ENCODE results near the gene RNASEH2B.

DNA sequence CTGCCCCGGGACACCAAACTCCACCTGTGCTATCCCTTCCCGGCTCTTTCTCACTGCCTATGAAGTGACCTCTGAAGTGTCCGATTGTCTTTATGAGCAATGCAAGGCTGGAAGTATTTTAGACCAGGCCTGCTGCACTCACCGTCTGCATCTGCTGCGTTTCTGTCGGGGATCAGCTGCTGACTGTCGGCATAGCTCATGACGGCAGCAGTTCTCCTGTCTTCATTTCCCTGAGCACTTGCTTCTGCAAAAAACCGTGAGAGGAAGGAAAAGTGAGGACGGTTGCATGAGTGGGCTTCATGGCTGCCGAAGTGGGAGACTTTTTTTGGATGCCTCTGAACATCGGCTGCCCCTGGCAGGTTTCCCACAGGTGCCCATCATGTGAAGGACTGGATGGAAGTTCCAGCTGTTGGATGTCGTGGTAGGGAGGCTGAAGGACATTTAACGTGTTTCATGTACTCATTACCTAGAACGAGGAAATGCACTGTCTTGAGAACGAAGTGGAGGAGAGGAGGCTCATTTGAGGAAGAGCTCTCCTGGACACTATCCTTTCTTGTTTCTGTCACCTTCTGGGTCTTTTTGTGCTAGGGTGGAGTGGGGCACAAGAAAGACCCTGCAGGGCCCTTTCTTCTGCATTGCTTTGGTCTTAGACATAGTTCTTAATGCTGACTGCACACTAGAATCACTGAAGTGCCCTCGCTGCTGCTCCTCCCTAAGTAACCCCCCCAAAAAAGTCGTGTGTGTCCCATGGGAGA lies 94.7 kb downstream of the RNASEH2B start:
- TF ChIP-seq, protein P1, sequence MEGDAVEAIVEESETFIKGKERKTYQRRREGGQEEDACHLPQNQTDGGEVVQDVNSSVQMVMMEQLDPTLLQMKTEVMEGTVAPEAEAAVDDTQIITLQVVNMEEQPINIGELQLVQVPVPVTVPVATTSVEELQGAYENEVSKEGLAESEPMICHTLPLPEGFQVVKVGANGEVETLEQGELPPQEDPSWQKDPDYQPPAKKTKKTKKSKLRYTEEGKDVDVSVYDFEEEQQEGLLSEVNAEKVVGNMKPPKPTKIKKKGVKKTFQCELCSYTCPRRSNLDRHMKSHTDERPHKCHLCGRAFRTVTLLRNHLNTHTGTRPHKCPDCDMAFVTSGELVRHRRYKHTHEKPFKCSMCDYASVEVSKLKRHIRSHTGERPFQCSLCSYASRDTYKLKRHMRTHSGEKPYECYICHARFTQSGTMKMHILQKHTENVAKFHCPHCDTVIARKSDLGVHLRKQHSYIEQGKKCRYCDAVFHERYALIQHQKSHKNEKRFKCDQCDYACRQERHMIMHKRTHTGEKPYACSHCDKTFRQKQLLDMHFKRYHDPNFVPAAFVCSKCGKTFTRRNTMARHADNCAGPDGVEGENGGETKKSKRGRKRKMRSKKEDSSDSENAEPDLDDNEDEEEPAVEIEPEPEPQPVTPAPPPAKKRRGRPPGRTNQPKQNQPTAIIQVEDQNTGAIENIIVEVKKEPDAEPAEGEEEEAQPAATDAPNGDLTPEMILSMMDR (conservative IDR thresholded peaks at IDR 0.05; ENCODE audit: low read depth in 2 of 2): no peak
- TF ChIP-seq ZNF331 (CRISPR knock-in tag; IDR thresholded peaks at IDR 0.05; ENCODE audit: low read depth) (no peak), EZH2 (IDR thresholded peaks at IDR 0.05; ENCODE audit: low read depth, unreplicated experiment) (no peak), ZNF114 (CRISPR knock-in tag; IDR thresholded peaks at IDR 0.05) (no peak), POLR2AphosphoS5 (IDR thresholded peaks at IDR 0.05; ENCODE audit: low read depth) (no peak), JUNB (IDR thresholded peaks at IDR 0.05; ENCODE audit: unreplicated experiment) (no peak), EZH2phosphoT487 (IDR thresholded peaks at IDR 0.05; ENCODE audit: unreplicated experiment) (no peak), CREB1 (CRISPR knock-in tag; IDR thresholded peaks at IDR 0.05; ENCODE audit: low read depth) (no peak), NANOG (IDR thresholded peaks at IDR 0.05; ENCODE audit: borderline replicate concordance) (no peak)
- TF ChIP-seq, protein P2, sequence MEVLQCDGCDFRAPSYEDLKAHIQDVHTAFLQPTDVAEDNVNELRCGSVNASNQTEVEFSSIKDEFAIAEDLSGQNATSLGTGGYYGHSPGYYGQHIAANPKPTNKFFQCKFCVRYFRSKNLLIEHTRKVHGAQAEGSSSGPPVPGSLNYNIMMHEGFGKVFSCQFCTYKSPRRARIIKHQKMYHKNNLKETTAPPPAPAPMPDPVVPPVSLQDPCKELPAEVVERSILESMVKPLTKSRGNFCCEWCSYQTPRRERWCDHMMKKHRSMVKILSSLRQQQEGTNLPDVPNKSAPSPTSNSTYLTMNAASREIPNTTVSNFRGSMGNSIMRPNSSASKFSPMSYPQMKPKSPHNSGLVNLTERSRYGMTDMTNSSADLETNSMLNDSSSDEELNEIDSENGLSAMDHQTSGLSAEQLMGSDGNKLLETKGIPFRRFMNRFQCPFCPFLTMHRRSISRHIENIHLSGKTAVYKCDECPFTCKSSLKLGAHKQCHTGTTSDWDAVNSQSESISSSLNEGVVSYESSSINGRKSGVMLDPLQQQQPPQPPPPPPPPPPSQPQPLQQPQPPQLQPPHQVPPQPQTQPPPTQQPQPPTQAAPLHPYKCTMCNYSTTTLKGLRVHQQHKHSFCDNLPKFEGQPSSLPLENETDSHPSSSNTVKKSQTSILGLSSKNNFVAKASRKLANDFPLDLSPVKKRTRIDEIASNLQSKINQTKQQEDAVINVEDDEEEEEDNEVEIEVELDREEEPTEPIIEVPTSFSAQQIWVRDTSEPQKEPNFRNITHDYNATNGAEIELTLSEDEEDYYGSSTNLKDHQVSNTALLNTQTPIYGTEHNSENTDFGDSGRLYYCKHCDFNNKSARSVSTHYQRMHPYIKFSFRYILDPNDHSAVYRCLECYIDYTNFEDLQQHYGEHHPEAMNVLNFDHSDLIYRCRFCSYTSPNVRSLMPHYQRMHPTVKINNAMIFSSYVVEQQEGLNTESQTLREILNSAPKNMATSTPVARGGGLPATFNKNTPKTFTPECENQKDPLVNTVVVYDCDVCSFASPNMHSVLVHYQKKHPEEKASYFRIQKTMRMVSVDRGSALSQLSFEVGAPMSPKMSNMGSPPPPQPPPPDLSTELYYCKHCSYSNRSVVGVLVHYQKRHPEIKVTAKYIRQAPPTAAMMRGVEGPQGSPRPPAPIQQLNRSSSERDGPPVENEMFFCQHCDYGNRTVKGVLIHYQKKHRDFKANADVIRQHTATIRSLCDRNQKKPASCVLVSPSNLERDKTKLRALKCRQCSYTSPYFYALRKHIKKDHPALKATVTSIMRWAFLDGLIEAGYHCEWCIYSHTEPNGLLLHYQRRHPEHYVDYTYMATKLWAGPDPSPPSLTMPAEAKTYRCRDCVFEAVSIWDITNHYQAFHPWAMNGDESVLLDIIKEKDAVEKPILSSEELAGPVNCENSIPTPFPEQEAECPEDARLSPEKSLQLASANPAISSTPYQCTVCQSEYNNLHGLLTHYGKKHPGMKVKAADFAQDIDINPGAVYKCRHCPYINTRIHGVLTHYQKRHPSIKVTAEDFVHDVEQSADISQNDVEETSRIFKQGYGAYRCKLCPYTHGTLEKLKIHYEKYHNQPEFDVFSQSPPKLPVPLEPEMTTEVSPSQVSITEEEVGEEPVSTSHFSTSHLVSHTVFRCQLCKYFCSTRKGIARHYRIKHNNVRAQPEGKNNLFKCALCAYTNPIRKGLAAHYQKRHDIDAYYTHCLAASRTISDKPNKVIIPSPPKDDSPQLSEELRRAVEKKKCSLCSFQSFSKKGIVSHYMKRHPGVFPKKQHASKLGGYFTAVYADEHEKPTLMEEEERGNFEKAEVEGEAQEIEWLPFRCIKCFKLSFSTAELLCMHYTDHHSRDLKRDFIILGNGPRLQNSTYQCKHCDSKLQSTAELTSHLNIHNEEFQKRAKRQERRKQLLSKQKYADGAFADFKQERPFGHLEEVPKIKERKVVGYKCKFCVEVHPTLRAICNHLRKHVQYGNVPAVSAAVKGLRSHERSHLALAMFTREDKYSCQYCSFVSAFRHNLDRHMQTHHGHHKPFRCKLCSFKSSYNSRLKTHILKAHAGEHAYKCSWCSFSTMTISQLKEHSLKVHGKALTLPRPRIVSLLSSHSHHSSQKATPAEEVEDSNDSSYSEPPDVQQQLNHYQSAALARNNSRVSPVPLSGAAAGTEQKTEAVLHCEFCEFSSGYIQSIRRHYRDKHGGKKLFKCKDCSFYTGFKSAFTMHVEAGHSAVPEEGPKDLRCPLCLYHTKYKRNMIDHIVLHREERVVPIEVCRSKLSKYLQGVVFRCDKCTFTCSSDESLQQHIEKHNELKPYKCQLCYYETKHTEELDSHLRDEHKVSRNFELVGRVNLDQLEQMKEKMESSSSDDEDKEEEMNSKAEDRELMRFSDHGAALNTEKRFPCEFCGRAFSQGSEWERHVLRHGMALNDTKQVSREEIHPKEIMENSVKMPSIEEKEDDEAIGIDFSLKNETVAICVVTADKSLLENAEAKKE (CRISPR knock-in tag; IDR thresholded peaks at IDR 0.05): no peak
- TF ChIP-seq, protein P3, sequence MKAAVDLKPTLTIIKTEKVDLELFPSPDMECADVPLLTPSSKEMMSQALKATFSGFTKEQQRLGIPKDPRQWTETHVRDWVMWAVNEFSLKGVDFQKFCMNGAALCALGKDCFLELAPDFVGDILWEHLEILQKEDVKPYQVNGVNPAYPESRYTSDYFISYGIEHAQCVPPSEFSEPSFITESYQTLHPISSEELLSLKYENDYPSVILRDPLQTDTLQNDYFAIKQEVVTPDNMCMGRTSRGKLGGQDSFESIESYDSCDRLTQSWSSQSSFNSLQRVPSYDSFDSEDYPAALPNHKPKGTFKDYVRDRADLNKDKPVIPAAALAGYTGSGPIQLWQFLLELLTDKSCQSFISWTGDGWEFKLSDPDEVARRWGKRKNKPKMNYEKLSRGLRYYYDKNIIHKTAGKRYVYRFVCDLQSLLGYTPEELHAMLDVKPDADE (IDR thresholded peaks at IDR 0.05): no peak
- TF ChIP-seq, protein P4, sequence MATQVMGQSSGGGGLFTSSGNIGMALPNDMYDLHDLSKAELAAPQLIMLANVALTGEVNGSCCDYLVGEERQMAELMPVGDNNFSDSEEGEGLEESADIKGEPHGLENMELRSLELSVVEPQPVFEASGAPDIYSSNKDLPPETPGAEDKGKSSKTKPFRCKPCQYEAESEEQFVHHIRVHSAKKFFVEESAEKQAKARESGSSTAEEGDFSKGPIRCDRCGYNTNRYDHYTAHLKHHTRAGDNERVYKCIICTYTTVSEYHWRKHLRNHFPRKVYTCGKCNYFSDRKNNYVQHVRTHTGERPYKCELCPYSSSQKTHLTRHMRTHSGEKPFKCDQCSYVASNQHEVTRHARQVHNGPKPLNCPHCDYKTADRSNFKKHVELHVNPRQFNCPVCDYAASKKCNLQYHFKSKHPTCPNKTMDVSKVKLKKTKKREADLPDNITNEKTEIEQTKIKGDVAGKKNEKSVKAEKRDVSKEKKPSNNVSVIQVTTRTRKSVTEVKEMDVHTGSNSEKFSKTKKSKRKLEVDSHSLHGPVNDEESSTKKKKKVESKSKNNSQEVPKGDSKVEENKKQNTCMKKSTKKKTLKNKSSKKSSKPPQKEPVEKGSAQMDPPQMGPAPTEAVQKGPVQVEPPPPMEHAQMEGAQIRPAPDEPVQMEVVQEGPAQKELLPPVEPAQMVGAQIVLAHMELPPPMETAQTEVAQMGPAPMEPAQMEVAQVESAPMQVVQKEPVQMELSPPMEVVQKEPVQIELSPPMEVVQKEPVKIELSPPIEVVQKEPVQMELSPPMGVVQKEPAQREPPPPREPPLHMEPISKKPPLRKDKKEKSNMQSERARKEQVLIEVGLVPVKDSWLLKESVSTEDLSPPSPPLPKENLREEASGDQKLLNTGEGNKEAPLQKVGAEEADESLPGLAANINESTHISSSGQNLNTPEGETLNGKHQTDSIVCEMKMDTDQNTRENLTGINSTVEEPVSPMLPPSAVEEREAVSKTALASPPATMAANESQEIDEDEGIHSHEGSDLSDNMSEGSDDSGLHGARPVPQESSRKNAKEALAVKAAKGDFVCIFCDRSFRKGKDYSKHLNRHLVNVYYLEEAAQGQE (IDR thresholded peaks at IDR 0.05; ENCODE audit: unreplicated experiment): no peak

Measured in GM23338 (cell line).